ENCODE results near the gene TRUB2. TPM values are rescaled to one million over a fixed set of nuclear protein-coding genes. Genes with fewer than 3 reads are reported as not detected.
A peak's percentile ranks its signal among the peaks of the same experiment; 100 is the strongest.

The TRUB2 gene
- total RNA-seq, 2 donors from 2014 or later = 24.5 to 40.0 TPM

DNA sequence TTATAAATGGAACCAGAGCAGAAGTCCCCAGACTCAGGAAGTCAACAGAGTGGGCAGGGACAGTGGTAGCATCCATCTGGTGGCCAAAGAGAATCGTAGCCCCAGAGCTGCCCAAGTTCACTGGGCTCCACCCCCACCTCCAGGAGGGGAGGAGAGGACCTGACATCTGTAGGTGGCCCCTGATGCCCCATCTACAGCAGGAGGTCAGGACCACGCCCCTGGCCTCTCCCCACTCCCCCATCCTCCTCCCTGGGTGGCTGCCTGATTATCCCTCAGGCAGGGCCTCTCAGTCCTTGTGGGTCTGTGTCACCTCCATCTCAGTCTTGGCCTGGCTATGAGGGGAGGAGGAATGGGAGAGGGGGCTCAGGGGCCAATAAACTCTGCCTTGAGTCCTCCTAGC lies 38.6 kb upstream of the TRUB2 start:
- H3K36me3 ChIP-seq = no peaks in the 10 kb centered on the region
- H3K27me3 ChIP-seq = no peaks in the 10 kb centered on the region
- TF ChIP-seq, protein P1, sequence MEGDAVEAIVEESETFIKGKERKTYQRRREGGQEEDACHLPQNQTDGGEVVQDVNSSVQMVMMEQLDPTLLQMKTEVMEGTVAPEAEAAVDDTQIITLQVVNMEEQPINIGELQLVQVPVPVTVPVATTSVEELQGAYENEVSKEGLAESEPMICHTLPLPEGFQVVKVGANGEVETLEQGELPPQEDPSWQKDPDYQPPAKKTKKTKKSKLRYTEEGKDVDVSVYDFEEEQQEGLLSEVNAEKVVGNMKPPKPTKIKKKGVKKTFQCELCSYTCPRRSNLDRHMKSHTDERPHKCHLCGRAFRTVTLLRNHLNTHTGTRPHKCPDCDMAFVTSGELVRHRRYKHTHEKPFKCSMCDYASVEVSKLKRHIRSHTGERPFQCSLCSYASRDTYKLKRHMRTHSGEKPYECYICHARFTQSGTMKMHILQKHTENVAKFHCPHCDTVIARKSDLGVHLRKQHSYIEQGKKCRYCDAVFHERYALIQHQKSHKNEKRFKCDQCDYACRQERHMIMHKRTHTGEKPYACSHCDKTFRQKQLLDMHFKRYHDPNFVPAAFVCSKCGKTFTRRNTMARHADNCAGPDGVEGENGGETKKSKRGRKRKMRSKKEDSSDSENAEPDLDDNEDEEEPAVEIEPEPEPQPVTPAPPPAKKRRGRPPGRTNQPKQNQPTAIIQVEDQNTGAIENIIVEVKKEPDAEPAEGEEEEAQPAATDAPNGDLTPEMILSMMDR (IDR thresholded peaks at IDR 0.05) = no peak
- intact Hi-C loops (cut with DNase I) = loop anchor here (5.0 kb wide), 1 partner anchor 51 kb away; no protein-coding TSS in a partner anchor
- H3K9ac ChIP-seq (ENCODE audit: low read depth in 2 of 2, low read length in 2 of 2) = peak overlapping the region in 1 of 2 donors; percentile 74
- no peak overlapping the region for H3K4me3 ChIP-seq
- no peaks in the 10 kb centered on the region for H3K9me3 ChIP-seq
- H3K4me1 ChIP-seq = peaks cover 4% of the 10 kb centered on the region
- H3K27ac ChIP-seq = no peak overlapping the region
- DNase-seq = no peak

DNA sequence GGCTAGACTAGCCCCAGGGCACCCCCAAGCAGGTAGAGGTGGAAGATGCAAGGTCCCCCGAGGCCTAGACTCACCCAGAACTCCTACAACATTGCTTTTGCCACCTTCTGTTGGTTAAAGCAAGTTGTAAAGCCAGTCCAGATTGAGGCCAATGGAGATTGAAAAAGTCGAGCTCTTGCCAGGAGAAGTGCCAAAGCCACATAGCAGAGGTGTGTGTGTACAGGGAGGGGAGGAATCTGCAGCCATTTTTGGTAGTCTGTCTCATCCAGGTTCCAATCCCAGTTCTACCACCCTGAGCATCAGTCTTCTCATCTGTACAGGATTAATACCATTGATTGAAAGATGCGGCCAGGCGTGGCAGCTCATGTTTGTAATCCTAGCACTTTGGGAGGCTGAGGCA lies 36.6 kb upstream of the TRUB2 start:
- no peaks in the 10 kb centered on the region for H3K36me3 ChIP-seq
- TF ChIP-seq, protein P1 (IDR thresholded peaks at IDR 0.05) = no peak
- intact Hi-C loops (cut with DNase I) = no loop called here
- no peak overlapping the region for H3K9ac ChIP-seq (ENCODE audit: low read depth in 2 of 2, low read length in 2 of 2)
- no peaks in the 10 kb centered on the region for H3K27me3 ChIP-seq
- H3K4me3 ChIP-seq = no peak overlapping the region
- no peaks in the 10 kb centered on the region for H3K9me3 ChIP-seq
- peaks cover 4% of the 10 kb centered on the region for H3K4me1 ChIP-seq
- no peak for DNase-seq
- H3K27ac ChIP-seq = no peak overlapping the region

DNA sequence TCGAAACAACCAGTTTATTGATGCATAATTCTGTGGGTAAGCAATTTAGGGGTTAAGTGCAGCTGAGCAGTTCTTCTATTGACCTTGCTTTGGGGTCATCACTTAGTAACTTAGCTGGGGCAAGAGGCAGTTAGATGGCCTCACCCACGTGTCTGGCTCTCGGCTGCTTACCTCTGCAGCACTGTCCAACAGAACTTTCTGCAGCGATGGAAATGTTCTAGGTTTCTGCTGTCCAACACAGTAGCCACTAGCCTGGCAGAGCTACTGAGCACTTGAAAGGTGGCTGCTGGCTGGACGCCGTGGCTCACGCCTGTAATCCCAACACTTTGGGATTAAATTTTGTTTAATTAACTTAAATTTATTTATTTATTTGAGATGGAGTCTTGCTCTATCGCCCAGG lies 35.8 kb upstream of the TRUB2 start:
- no peak overlapping the region for H3K4me3 ChIP-seq

DNA sequence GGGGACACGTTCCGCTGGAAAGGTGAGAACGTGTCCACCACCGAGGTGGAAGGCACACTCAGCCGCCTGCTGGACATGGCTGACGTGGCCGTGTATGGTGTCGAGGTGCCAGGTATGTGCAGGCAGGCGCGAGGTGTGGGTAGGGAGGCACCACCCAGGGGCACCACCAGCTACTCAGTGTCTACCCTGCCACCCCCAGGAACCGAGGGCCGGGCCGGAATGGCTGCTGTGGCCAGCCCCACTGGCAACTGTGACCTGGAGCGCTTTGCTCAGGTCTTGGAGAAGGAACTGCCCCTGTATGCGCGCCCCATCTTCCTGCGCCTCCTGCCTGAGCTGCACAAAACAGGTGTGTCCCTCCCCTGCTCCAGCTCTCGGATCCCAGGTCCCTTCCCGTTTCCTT lies 33.2 kb upstream of the TRUB2 start:
- no peak overlapping the region for H3K27ac ChIP-seq
- TF ChIP-seq, protein P1 (IDR thresholded peaks at IDR 0.05) = no peak
- DNase-seq = no peak
- no peaks in the 10 kb centered on the region for H3K9me3 ChIP-seq
- H3K27me3 ChIP-seq = no peaks in the 10 kb centered on the region
- H3K4me3 ChIP-seq = no peak overlapping the region
- intact Hi-C loops (cut with DNase I) = no loop called here
- no peaks in the 10 kb centered on the region for H3K4me1 ChIP-seq
- no peak overlapping the region for H3K9ac ChIP-seq (ENCODE audit: low read depth in 2 of 2, low read length in 2 of 2)
- no peaks in the 10 kb centered on the region for H3K36me3 ChIP-seq

More for the DNA sequence above, 35.8 kb upstream of the TRUB2 start:
- H3K4me1 ChIP-seq = peaks cover 4% of the 10 kb centered on the region
- no peaks in the 10 kb centered on the region for H3K36me3 ChIP-seq
- DNase-seq = no peak
- intact Hi-C loops (cut with DNase I) = no loop called here
- H3K9ac ChIP-seq (ENCODE audit: low read depth in 2 of 2, low read length in 2 of 2) = no peak overlapping the region
- no peaks in the 10 kb centered on the region for H3K27me3 ChIP-seq
- H3K27ac ChIP-seq = no peak overlapping the region
- TF ChIP-seq, protein P1 (IDR thresholded peaks at IDR 0.05) = no peak
- no peaks in the 10 kb centered on the region for H3K9me3 ChIP-seq

DNA sequence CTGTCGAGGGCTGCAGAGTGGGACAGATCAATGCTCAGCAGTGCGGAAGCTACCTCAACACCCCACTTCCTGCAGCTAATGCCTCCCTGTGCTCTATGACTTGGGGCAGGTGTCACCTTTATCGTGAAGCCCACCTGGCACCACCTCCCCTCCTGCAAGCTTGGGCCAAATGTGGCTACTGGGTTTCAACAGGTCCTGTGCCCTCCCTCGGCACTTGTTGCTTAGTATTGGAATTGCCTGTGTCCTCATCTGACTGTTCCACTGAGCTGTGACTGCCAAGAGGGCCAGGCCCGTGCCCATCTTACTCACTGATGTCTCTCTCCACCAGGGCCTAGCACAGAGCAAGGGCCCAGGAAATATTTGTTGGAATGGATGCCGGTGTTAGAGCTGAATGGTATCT lies 27.5 kb upstream of the TRUB2 start:
- TF ChIP-seq, protein P1 (IDR thresholded peaks at IDR 0.05) = no peak
- Histone ChIP-seq H3K4me1 (no peaks in the 10 kb centered on the region), H3K27me3 (no peaks in the 10 kb centered on the region), H3K36me3 (peaks cover 13% of the 10 kb centered on the region), H3K9me3 (no peaks in the 10 kb centered on the region), H3K27ac (no peak overlapping the region), H3K4me3 (no peak overlapping the region), H3K9ac (ENCODE audit: low read depth in 2 of 2, low read length in 2 of 2) (no peak overlapping the region)
- DNase-seq = no peak
- intact Hi-C loops (cut with DNase I) = loop anchor here (10.0 kb wide), 1 partner anchor 165 kb away; no protein-coding TSS in a partner anchor

All from colonic mucosa (tissue), 4 donors.